MM.1S (cell line): Measurements from ENCODE around the gene TPT1.

Experiments
- EZH2 ChIP-seq: fragments of 300-600 bp; sonication (generic); optimal IDR thresholded peaks from 2 replicates; pipeline ENCODE3; 2017; ENCODE audit warnings: low read depth, mild to moderate bottlenecking, antibody characterized with exemption, low read length, mixed read lengths
- TF ChIP-seq, protein P1 (sequence below): fragments of 300-600 bp; sonication (generic); IDR thresholded peaks from 2 replicates; pipeline ENCODE4 v1.5.1; 2016; ENCODE audit warnings: antibody characterized with exemption, low read length, mixed read lengths

GRCh38 chr13:45341034-45341798 is at the start of gene TPT1:
- TF ChIP-seq EZH2 = no peak
- TF ChIP-seq, protein P1, sequence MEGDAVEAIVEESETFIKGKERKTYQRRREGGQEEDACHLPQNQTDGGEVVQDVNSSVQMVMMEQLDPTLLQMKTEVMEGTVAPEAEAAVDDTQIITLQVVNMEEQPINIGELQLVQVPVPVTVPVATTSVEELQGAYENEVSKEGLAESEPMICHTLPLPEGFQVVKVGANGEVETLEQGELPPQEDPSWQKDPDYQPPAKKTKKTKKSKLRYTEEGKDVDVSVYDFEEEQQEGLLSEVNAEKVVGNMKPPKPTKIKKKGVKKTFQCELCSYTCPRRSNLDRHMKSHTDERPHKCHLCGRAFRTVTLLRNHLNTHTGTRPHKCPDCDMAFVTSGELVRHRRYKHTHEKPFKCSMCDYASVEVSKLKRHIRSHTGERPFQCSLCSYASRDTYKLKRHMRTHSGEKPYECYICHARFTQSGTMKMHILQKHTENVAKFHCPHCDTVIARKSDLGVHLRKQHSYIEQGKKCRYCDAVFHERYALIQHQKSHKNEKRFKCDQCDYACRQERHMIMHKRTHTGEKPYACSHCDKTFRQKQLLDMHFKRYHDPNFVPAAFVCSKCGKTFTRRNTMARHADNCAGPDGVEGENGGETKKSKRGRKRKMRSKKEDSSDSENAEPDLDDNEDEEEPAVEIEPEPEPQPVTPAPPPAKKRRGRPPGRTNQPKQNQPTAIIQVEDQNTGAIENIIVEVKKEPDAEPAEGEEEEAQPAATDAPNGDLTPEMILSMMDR = no peak
